WI38 (cell line): Measurements from ENCODE around the gene ZDHHC9.

ENCODE experiments used
- H3K4me3 ChIP-seq: 2 replicates; pipeline ENCODE4 v1.5.1; 2011; ENCODE audit warnings: low read depth, mild to moderate bottlenecking, control low read depth, low read length
- CTCF ChIP-seq: IDR thresholded peaks from 2 replicates; pipeline ENCODE4 v1.5.1; 2012; ENCODE audit warnings: low read depth, mild to moderate bottlenecking, control low read depth, low read length

The ZDHHC9 gene

GRCh38 chrX:129791336-129791735 lies 52.4 kb downstream of the ZDHHC9 start:
- no peak for TF ChIP-seq CTCF
- no peak overlapping the region for H3K4me3 ChIP-seq

- no peak overlapping the region for H3K4me3 ChIP-seq
- TF ChIP-seq CTCF = no peak
Measured at GRCh38 chrX:129790808-129791207, 52.9 kb downstream of the ZDHHC9 start.

GRCh38 chrX:129790146-129790545 lies 53.5 kb downstream of the ZDHHC9 start:
- TF ChIP-seq CTCF = no peak
- H3K4me3 ChIP-seq = no peak overlapping the region

GRCh38 chrX:129788527-129788926 lies 55.2 kb downstream of the ZDHHC9 start:
- H3K4me3 ChIP-seq = no peak overlapping the region
- TF ChIP-seq CTCF = no peak

GRCh38 chrX:129787336-129788055 lies 56.2 kb downstream of the ZDHHC9 start:
- H3K4me3 ChIP-seq = no peak overlapping the region
- TF ChIP-seq CTCF = no peak

- no peak overlapping the region for H3K4me3 ChIP-seq
- no peak for TF ChIP-seq CTCF
Measured at GRCh38 chrX:129786210-129786651, 57.5 kb downstream of the ZDHHC9 start.

GRCh38 chrX:129785160-129785947 lies 58.3 kb downstream of the ZDHHC9 start:
- TF ChIP-seq CTCF = no peak

More at GRCh38 chrX:129785160-129785947, 58.3 kb downstream of the ZDHHC9 start:
- H3K4me3 ChIP-seq = no peak overlapping the region
